ENCODE results near the gene PCDHGC5. TPM values are rescaled to one million over a fixed set of nuclear protein-coding genes. Genes with fewer than 3 reads are reported as not detected.

Gene PCDHGC5
- polyA plus RNA-seq = 0.34 and 2.0 TPM in 2 replicates

GRCh38 chr5:141488591-141489561 lies at the start of gene PCDHGC5:
PCDHGC5 (plus strand) TSS chr5:141489081; CDS start chr5:141489241, 160 bp downstream.

GRCh38 chr5:141475625-141476131 lies 13.2 kb upstream of the PCDHGC5 start, which contains the start of gene PCDHGC3:
PCDHGC3 (plus strand) TSS chr5:141475966; CDS start chr5:141476117, 151 bp downstream.

GRCh38 chr5:141484641-141485311 lies 4.1 kb upstream of the PCDHGC5 start, which contains the start of gene PCDHGC4:
PCDHGC4 (plus strand) TSS chr5:141485030; CDS start chr5:141485174, 144 bp downstream.

Other genes starting within 250 kb of the PCDHGC5 start
- gene PCDHB15, start 243.7 kb upstream of the PCDHGC5 start, polyA plus RNA-seq = 28.7 and 30.0 TPM in 2 replicates
- gene SLC25A2, start 185.0 kb upstream of the PCDHGC5 start, polyA plus RNA-seq = not detected in 2 replicates
- gene TAF7, start 168.3 kb upstream of the PCDHGC5 start, polyA plus RNA-seq = 374 and 453 TPM in 2 replicates
- gene PCDHGA1, start 158.6 kb upstream of the PCDHGC5 start, polyA plus RNA-seq = 0.69 TPM in 1 of 2 replicates, not detected in the other
- 1.9 TPM in 1 of 2 replicates, not detected in the other for gene PCDHGA2, start 150.3 kb upstream of the PCDHGC5 start, polyA plus RNA-seq
- gene PCDHGA3, start 145.3 kb upstream of the PCDHGC5 start, polyA plus RNA-seq = 1.3 and 4.3 TPM in 2 replicates
- gene PCDHGB1, start 139.0 kb upstream of the PCDHGC5 start, polyA plus RNA-seq = not detected in 2 replicates
- gene PCDHGA4, start 134.1 kb upstream of the PCDHGC5 start, polyA plus RNA-seq = 0.27 TPM in 1 of 2 replicates, not detected in the other
- 0.08 and 2.9 TPM in 2 replicates for gene PCDHGB2, start 129.1 kb upstream of the PCDHGC5 start, polyA plus RNA-seq
- 2.2 and 2.5 TPM in 2 replicates for gene PCDHGA5, start 124.9 kb upstream of the PCDHGC5 start, polyA plus RNA-seq
- gene PCDHGB3, start 118.8 kb upstream of the PCDHGC5 start, polyA plus RNA-seq = 0.06 and 1.2 TPM in 2 replicates
- 0.30 and 0.60 TPM in 2 replicates for gene PCDHGA6, start 115.2 kb upstream of the PCDHGC5 start, polyA plus RNA-seq
- gene PCDHGA7, start 106.3 kb upstream of the PCDHGC5 start, polyA plus RNA-seq = 0.73 and 1.8 TPM in 2 replicates
- 1.8 and 2.1 TPM in 2 replicates for gene PCDHGB4, start 101.4 kb upstream of the PCDHGC5 start, polyA plus RNA-seq
- gene PCDHGA8, start 96.4 kb upstream of the PCDHGC5 start, polyA plus RNA-seq = 0.11 and 0.13 TPM in 2 replicates
- gene PCDHGB5, start 91.1 kb upstream of the PCDHGC5 start, polyA plus RNA-seq = 0.32 TPM in 1 of 2 replicates, not detected in the other
- 1.1 and 1.9 TPM in 2 replicates for gene PCDHGA9, start 86.3 kb upstream of the PCDHGC5 start, polyA plus RNA-seq
- 0.31 and 0.42 TPM in 2 replicates for gene PCDHGB6, start 81.1 kb upstream of the PCDHGC5 start, polyA plus RNA-seq
- 6.1 and 7.8 TPM in 2 replicates for gene PCDHGA10, start 76.1 kb upstream of the PCDHGC5 start, polyA plus RNA-seq
- 0.35 TPM in 1 of 2 replicates, not detected in the other for gene PCDHGB7, start 71.4 kb upstream of the PCDHGC5 start, polyA plus RNA-seq
- gene PCDHGA11, start 68.0 kb upstream of the PCDHGC5 start, polyA plus RNA-seq = 1.5 and 2.4 TPM in 2 replicates
- 3.6 and 4.3 TPM in 2 replicates for gene PCDHGA12, start 58.6 kb upstream of the PCDHGC5 start, polyA plus RNA-seq
- 51.6 and 70.9 TPM in 2 replicates for gene PCDHGC3, start 13.1 kb upstream of the PCDHGC5 start, polyA plus RNA-seq
- 0.22 and 4.5 TPM in 2 replicates for gene PCDHGC4, start 4.1 kb upstream of the PCDHGC5 start, polyA plus RNA-seq
- gene DIAPH1, start 129.9 kb downstream of the PCDHGC5 start, polyA plus RNA-seq = 2.2 and 2.4 TPM in 2 replicates
- 40.0 and 47.2 TPM in 2 replicates for gene HDAC3, start 147.8 kb downstream of the PCDHGC5 start, polyA plus RNA-seq
- 5.9 and 8.8 TPM in 2 replicates for gene RELL2, start 147.9 kb downstream of the PCDHGC5 start, polyA plus RNA-seq
- gene FCHSD1, start 162.3 kb downstream of the PCDHGC5 start, polyA plus RNA-seq = 0.65 and 1.5 TPM in 2 replicates
- 0.55 and 0.83 TPM in 2 replicates for gene ARAP3, start 193.1 kb downstream of the PCDHGC5 start, polyA plus RNA-seq